G401.6 (cell line): ENCODE measurements around the gene ITIH4.

Experiments
- FAIRE-seq: peaks from 2 replicates; lab custom pipeline; 2012; peaks lifted over from hg19 to GRCh38; lab: Jason Lieb, UNC

Gene ITIH4

DNA sequence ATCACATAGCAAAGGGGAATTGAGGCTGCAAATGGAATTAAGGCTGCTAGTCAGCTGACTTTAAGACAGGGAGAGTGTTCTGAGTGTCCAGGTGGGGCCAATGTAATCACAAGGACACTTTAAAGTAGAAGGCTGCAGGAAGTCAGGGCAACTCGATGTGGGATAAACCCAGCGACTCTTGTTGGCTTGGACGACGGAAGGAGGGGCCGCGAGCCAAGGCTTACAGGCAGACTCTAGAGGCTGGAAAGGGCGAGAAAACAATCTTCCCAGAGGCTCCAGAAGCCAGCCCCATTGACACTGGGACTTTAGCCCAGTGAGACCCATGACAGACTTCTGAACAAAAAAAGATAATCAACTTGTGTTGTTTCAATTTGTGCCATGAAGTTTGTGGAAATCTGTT lies 17.3 kb upstream of the ITIH4 start:
- FAIRE-seq: no peak

DNA sequence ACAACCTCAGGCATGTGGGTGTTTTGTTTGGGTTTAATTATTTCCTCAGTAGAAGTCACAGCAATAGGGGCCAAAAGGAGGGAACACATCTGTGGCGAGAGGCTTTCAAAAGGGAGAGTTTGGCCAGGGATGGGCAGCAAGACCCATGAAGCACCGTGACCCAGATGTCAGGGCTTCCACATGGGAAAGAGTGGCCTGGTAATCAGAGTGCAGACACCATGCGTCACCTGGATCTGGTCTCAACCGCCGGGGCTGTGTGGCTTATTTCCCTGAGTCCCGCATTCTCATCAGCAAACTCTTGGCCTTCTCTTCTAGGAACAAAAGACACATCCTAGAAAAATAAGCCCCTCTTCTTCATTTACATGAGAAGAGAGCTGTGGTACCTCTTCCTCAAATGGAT lies 16.8 kb upstream of the ITIH4 start:
- no peak for FAIRE-seq

DNA sequence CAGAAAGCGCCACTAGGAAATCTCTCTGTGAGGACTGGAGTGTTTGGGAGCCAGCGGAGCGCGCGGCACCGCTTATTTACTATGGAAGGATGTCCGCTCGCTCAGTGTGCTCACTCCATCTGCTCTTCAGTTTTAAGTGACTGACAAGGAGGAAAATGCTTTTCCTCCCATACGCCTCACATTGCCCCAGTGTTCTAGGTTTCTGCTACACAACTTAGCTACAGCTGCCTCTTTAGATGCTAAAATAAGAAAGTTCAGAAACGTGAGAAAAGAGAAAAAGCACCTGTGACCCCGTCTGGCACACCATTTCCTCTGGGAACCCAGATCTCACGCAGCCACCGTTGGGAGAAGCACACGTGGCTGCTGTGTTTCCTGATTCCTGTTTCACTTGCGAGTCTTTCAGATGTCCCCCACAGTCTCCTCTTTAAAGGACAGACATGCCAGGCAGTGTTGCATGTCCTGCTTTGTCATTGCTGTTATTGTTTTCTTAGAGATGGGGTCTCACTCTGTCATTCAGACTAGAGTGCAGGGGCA lies 16.0 kb upstream of the ITIH4 start:
- FAIRE-seq: no peak

DNA sequence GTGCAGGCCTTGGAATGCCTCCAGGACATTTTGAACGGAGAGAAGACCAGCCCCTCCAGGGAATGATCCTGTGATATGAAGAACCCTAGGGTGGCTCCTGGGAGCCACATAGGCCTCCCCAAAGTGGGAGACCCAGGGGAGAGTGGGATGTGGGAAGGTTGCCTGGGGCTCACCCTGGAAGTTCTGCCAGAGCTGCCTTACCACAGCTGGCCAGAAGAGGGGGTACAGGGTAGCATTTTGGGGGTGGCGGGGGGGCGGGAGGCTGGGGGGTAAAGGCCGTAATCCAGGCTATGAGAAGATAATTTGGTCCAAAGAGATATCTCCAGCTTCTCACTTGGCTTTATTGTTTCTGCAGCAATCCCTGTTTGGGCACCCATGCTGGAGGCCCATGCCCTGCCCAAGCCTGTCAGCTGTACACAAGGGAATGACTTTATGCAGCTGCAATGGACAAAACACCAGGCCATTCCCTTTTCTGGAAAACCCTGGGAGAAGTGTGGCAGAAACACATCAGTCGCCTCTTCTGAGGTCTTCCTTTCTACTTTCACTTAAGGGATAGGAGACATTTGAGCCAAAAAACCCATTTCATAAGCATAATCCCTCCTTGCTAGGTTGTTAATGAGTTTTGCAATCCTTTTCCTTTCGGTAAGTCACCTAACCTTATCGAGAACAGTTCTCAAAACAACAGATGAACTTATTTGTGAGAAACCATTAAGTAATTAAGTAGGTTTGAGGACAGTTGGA lies 15.4 kb upstream of the ITIH4 start:
- FAIRE-seq: no peak

DNA sequence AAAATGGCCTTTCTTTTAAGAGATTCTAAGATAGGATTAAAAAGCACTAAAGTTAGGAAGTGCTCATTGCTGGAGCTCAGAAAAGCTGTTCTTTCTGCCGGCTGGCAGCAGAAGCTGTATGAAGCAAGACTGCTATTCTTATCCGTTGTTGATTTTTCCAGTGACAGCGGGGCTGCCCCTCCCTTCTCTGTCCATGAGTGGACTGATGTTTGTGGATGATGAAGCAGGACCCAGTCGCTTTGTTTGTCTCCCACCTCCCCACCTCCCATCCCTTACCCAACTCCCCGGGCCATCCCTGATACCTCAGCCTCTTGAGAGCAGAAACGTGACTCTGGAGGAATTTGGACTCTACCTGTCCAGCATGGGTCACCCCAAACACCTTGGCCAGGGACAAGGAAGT lies 14.7 kb upstream of the ITIH4 start:
- FAIRE-seq: no peak

DNA sequence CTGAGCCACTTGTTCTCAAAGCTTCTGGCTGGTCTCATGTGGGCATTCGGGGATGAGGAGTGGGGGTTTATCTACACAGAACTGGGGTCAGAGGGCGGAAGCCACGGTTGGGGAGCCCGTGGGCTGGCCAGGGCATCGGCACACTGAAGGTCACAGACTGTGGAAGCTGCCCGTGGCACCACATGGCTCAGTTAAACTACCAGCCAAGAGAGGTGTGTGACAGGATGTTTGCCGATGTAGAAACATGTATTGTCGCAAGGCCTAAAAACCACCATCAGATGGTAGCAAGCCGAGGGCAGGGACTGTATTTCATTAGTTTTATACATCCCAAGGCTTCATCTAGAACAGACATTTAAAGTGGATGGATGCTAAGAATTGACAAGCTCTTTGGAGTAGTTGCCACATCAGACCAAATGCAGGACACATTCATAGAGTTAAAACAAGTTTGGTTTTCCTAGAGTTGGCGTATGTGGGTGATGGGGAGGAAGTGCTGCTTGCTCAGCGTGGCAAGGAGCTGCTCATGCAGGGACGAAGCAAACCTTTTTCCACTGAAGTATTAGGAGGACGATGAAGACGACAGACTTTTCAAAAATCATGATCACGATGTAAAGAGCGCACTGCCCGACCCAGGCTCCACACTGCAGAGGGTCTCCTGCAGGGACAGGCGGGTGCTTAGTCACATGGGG lies 14.0 kb upstream of the ITIH4 start:
- no peak for FAIRE-seq

DNA sequence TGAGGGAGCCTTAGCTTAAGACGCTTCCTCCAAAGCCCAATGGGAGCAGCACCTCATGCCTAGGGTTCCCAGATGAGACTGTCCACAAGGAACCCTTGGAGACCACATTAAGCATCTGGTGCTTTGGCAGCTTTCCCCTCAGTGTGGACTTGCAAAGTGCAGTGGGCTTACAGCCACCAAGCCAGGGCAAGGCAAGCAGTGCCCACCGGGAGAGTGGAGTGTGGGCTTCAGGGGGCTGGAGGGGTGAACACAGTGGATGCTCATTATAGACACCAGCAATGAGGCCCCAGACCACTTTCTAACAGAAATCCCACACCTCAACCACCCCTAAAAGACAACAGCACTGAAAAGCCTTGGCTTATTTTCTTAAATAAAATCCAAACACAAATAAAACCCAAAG lies 13.4 kb upstream of the ITIH4 start:
- no peak for FAIRE-seq

DNA sequence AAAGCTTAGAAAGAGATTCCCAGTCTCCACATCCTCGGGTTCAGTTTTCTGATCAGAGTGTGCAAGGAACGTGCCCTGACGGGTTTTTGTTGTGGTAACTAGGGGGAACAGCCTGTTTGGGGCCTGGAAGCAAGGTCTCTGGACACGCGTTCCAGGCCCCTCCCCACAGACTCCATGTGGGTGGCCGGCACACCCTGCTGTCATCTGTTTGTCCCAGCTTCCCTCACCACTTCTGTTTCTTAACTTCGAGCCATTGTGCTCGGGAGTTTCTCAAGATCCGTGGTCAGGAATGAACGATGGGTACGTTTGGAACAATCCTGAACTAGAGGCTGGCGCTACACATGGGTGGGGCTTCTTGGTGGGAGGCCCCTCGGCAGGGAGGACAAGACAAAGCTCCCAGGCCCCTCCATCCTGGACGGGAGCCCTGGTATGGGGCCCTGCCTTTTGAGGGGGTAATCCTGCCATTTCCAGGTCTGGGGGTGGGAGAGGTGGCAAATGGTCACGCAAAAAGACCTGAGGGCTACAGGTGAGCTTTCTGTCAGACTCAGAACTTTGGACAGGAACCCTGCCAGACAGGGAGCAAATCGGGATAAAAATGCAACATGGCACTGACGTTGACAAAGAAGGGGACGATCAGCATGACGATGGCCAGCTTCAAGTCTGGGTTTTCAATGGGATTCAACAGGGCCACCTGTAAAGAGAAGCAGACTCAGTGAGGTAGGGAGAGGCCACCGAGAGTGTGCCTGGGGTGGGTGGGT lies 12.8 kb upstream of the ITIH4 start:
- no peak for FAIRE-seq

DNA sequence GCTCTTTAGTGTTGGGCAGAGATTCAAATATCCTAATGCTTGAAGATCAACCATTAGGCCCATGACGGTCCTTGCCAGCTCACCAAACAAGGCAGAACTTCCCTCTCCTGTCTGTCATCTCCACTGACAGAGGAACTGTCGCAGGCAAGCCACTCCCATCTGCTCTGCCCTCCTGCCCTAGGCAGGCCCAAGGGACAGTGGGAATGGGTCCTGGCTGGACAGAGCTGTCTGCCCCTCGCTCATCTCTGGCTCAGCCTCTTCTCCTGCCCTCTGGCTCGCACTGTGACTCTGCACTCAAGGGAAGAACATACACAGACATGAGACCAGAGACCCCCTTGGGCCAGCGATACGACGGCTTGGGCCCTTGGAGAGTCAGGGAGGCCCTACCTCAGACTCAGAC lies 12.0 kb upstream of the ITIH4 start:
- no peak for FAIRE-seq

DNA sequence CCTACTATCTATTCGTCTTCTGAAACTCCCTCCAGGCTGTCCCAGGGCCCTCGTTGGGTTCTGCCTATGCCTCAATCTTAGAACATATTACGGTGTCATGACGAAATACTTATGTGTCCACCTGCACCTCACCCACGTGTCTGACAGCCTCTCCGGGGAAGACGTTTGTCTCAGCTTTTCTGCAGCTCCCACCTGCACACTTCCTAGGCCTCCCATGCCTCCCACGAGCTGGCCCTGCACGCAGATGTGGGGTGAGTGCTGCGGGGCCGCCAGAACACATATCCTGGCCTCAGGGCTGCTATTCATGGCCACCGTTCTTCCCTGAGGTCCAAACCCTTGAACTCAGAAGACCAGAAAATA lies 11.5 kb upstream of the ITIH4 start:
- FAIRE-seq: no peak

DNA sequence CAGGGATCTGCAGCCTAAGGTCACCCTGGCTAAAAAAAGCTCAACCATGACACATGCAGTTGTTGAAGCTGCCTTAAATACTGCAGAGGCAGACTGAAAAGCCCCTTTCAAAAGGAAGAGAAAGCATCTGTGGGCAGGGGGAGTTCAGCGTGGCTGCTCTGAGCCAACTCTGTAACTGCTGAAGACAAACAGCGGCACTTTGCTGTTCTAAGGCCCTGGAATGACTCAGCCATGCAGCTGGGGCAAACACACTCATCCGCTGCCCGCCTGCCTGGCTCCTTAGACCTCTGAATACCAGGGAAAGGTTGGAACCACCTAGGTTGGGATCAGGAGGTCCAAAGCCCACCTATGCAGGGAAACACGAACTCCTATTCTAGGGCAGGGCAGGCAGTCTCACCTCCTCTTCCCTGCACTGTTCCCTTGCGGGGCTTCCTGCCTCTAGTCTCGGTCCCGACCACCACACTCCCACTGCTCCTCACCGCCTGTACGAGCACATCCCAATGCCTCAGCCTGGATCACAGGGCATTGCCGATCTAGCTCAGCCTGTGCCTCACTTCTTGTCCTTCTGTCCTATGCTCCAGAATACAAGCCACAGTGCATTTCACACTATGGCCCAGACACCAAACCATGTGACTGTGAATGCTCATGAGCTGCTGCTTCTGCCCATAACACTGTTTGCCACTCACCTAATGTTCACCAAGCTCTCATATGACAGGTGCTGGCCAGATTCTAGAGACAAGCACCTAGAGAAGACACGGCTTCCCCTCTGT lies 10.9 kb upstream of the ITIH4 start:
- FAIRE-seq: no peak

DNA sequence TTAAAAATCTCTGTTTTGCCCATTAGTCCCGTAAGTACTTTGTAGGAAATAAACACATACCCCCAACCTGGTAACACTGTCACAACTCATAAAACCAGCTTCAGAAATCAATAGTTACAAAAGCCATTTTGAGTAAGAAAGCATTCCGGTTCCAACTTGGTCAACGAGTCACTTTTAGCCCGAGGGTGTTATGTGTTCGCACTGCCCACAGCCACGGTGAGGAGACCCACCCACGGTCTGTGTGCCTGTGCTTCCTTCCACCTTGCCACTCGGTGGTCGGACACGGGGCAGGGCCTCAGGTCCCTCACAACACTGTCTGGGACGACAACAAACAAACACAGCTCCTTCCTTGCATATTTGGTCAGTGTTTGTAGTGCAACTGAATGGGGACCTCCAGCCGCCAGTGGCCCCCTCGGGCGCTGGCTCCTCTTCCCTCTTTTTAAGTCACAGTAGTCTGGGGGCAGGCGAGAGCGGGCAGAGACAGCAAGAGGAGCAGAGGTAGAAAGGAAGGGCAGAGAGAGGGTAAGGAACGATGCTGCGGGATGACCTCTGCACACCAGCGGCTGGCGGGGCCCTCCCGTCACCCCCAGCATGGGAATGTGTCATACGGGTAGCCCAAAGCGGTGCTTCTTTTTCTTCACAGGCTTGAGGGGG lies 9.5 kb upstream of the ITIH4 start:
- FAIRE-seq: no peak

DNA sequence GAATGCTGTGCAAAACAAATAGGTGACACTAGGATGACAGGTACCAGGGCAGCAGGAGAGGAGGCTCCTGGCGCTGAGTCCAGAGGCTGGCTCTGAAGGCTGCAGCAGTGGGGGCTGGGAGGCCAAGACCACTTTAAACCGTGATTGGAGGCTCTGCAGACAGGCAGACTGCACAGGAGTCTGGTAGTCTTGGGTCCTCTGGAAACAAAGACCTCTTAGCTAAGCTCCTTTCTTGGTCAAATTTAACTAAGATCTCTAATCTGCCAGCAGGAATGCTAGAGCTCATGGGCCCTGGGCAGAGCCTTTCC lies 8.8 kb upstream of the ITIH4 start:
- no peak for FAIRE-seq

DNA sequence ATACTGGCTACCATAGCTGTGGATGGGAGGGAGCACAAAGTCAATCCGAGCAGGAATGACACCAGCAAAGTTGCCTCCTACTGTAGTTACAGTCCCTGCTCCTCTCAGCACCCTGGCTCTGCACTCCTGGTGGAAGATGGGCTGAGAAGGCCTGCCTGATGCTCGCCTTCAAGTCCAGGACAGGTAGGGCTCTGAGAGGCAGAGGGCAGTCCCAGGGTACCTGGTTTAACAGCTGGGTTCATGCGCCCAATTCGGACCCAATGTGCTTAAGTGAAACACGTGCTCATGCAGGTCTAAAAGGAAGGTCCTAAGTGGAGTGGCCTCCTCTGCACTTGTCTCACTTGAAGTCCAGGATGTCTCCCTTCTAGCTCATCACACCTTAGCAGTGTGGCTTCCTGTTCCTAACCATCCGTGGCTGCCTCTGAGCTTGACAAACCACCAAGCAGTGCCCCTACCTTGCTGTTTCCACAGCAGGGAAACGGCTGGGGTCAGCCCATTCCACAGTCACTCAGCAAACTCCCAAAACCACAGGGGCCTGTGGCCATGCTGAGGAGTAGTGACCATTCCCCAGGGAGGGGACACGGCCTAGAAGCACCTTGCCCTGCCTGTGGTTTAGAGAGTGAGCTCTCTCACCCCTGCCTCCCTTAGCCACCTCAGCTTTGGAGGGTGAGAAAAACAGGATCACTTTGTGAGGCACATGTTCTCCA lies 8.2 kb upstream of the ITIH4 start:
- no peak for FAIRE-seq

DNA sequence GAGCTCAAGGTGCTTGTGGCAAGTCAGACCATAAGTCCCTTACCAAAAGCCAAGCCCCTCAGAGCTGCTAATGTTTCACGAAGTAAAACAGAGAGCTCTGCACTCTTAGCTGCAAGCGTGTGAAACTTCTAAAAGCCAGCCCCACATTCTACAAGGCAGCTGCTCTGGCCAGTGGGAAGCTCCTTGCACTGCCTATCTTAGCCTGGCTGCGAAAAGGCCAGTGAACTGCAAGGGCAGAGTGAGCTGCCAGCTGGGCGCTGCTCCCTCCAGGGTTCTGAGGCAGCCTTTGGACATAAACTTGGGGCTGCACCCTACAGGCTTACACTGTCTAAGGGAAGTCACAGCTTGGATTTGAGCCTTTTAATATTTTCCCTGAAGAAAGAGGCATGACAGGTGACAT lies 6.5 kb upstream of the ITIH4 start:
- FAIRE-seq: no peak

DNA sequence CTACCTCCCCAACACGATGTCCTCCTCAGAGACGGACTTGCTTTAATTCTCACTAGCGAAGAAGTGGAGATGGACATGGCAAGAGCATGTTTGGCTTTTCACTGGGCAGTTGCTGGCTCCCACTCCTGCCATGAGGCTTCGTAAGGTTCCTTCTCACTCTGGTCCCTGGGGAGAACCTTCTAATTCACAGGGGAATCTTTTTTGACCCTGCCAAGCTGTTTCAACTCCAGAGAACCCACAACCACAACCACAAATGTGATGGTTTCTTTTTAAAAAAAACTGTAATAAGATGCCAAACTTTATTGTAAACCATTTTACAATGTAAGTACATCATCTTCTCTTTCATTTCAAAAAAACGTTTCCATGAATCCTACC lies 6.0 kb upstream of the ITIH4 start:
- no peak for FAIRE-seq

DNA sequence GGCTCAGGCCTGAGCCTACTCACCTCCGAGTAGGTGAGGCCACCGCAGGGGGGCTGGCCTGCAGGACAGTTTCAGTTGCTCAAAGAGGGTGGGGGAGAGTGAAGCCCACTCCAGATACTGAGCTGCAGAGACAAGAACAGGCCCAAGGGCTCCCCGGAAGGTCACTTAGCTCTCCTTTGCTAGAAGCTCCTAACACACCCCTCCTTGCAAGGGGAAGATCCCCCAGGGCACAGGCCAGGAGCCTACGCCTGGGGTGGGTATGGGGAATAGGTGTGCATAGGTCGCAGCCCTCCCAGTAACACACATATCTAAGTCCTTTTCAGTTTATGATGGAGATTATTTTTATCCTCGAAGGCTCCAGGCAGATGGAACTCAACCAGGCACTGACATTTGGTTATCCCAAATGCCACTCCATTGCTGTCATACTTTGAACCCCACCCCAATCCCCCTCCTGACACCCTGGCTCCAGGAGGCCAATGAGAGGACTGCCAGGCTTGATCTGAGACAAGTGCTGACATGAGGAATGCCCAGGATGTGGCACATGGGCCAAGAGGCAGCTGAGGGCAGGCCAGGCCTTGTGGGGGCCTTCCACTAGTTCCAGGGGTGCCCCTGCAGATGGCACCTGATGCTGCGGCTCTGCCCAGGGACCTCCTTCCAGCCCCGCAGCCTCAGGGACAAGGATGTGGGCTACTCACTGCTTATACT lies 5.4 kb upstream of the ITIH4 start:
- no peak for FAIRE-seq

DNA sequence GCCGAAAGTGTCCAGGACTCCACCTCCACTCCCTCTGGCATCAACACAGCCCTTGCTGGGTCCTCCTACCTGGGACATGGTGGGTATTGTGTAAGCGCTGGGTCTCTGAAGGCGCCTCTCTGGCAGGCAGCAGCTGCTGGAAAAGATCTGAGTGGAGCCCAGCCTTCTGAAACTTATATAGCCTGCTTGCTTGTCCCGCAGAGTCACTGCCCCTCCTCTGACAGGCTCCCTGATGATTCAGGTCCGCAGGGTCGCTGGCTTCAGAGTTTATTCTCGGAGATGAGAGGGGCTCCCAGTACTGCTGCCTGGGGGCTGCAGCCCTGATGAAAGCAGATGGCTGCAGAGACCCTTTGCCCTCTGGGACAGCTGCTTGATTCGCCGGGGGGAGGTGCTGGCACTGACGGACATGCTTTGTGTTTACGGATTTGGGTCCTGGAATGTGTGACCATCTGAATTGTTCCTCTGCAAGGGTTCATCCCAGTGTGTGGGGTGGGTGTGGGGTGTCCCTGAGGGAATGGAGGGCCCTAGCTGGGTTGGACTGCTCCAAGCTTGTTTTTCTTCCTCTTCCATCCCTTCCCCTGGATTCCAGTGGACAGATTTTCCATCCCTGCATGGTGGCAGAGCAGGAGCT lies 4.5 kb upstream of the ITIH4 start, which contains the start of gene MUSTN1:
Gene MUSTN1, minus strand, starts transcription at position 149 of the 631 bp plus-strand sequence. Its CDS starts 71 bp downstream, at position 78.
- FAIRE-seq: no peak

DNA sequence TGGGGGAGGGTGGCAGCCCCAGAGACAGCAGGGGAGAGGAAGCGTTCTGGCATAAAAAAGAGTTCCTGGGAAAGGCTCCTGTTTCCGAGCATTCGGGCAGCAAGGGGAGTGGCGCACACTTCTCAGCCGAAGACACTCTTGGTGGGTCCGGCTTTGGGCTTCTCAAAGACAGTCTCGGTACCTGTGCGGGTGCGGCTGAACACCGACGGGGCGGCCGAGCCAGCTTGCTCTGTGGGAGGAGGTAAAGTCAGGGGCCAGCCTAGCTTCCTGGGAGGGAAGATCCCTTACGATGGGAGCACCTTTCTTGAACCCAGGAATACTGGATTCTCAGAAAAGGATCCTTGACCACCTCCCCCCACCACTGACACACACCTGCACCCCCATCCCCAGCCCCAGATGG lies 2.7 kb upstream of the ITIH4 start:
- no peak for FAIRE-seq
